Brain microvascular endothelial cell (primary cell): ENCODE measurements around the gene LRRC43.

Experiments used
- DNase-seq: peaks from one replicate; pipeline ENCODE4 v3.0.0-alpha.2; 2020
- H3K27ac ChIP-seq: fragments of 250-450 bp; sonication (Bioruptor Pico); 2 replicates; pipeline ENCODE4 v1.5.1; 2020; ENCODE audit warnings: mild to moderate bottlenecking, moderate library complexity
- H3K27me3 ChIP-seq: fragments of 250-450 bp; sonication (Bioruptor Pico); replicated peaks from 2 replicates; pipeline ENCODE4 v1.5.1; 2020; ENCODE audit warnings: mild to moderate bottlenecking
- H3K36me3 ChIP-seq: fragments of 250-450 bp; sonication (Bioruptor Pico); replicated peaks from 2 replicates; pipeline ENCODE4 v1.5.1; 2020; ENCODE audit warnings: mild to moderate bottlenecking
- H3K4me3 ChIP-seq: 2 replicates; pipeline ENCODE4 v1.5.1; 2011; ENCODE audit warnings: low read depth, mild to moderate bottlenecking, control low read depth, low read length, moderate library complexity
- in situ Hi-C: cut with HindIII; loops from 2 replicates; pipeline ENCODE4 v1.10.0; 2017; ENCODE audit warnings: low sequenced_read_pairs, low pct_ligation_motif_present
- TF ChIP-seq, protein P1 (sequence below): IDR thresholded peaks from 2 replicates; pipeline ENCODE4 v1.5.1; 2011; ENCODE audit warnings: low read depth, mild to moderate bottlenecking, moderate library complexity, low read length, control low read depth, inconsistent platforms; ENCODE audit errors: missing control alignments

Gene LRRC43

GRCh38 chr12:122238861-122239260, 55.9 kb downstream of the LRRC43 start:
- Histone ChIP-seq H3K36me3 (peaks cover 17% of the 10 kb centered on the region), H3K4me3 (no peak overlapping the region), H3K27ac (no peak overlapping the region), H3K27me3 (no peaks in the 10 kb centered on the region)
- TF ChIP-seq, protein P1, sequence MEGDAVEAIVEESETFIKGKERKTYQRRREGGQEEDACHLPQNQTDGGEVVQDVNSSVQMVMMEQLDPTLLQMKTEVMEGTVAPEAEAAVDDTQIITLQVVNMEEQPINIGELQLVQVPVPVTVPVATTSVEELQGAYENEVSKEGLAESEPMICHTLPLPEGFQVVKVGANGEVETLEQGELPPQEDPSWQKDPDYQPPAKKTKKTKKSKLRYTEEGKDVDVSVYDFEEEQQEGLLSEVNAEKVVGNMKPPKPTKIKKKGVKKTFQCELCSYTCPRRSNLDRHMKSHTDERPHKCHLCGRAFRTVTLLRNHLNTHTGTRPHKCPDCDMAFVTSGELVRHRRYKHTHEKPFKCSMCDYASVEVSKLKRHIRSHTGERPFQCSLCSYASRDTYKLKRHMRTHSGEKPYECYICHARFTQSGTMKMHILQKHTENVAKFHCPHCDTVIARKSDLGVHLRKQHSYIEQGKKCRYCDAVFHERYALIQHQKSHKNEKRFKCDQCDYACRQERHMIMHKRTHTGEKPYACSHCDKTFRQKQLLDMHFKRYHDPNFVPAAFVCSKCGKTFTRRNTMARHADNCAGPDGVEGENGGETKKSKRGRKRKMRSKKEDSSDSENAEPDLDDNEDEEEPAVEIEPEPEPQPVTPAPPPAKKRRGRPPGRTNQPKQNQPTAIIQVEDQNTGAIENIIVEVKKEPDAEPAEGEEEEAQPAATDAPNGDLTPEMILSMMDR: no peak
- in situ Hi-C loops: no loop called here
- DNase-seq: no peak

DNA sequence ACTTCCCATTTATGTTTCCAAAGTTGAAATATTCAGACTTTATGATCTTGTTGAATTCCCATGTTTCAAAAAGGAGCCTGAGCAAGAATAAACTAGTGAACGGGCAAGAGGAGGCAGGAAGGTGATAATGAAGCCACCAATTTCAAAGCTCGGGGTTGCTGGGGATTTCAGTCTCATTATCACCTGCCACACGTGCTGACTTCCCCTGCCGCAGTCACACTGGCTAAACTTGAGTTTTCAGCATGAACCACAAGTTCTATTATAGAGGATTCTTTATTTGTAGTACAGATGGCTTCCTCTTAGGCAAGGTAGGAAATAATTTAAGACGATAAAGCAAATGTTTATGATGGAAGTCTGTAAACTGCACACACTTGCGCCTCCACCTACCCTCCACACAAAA, 61.0 kb downstream of the LRRC43 start:
- Histone ChIP-seq H3K27me3 (no peaks in the 10 kb centered on the region), H3K36me3 (peaks cover 10% of the 10 kb centered on the region), H3K27ac (no peak overlapping the region), H3K4me3 (no peak overlapping the region)
- DNase-seq: no peak
- in situ Hi-C loops: no loop called here
- TF ChIP-seq, protein P1: no peak

GRCh38 chr12:122244565-122245371, 61.8 kb downstream of the LRRC43 start:
- DNase-seq: no peak
- TF ChIP-seq, protein P1: no peak
- H3K27me3 ChIP-seq: no peaks in the 10 kb centered on the region
- in situ Hi-C loops: no loop called here
- no peak overlapping the region for H3K4me3 ChIP-seq
- H3K36me3 ChIP-seq: peaks cover 10% of the 10 kb centered on the region
- no peak overlapping the region for H3K27ac ChIP-seq

DNA sequence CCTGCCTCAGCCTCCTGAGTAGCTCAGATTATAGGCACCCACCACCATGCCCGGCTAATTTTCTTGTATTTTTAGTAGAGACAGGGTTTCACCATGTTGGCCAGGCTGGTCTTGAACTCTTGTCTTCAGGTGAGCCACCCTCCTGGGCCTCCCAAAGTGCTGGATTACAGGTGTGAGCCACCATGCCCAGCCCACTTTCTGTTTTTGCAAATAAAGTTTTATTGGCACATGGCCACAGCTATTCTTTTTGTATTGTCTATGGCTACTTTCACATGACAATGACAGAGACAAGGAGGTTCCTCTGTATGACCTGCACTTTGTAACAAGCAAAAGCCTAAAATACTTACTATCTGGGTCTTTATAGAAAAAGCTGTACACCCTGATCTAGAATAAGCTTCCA, 62.6 kb downstream of the LRRC43 start:
- Histone ChIP-seq H3K27me3 (no peaks in the 10 kb centered on the region), H3K36me3 (peaks cover 7% of the 10 kb centered on the region), H3K4me3 (no peak overlapping the region), H3K27ac (no peak overlapping the region)
- TF ChIP-seq, protein P1: no peak
- in situ Hi-C loops: no loop called here
- no peak for DNase-seq

- no peaks in the 10 kb centered on the region for H3K36me3 ChIP-seq
- no peak overlapping the region for H3K27ac ChIP-seq
- in situ Hi-C loops: no loop called here
- no peak overlapping the region for H3K4me3 ChIP-seq
- DNase-seq: no peak
- TF ChIP-seq, protein P1: no peak
- H3K27me3 ChIP-seq: no peaks in the 10 kb centered on the region
These were observed 67.1 kb downstream of the LRRC43 start for GRCh38 chr12:122250047-122250446.

GRCh38 chr12:122250536-122250935, 67.6 kb downstream of the LRRC43 start:
- Histone ChIP-seq H3K4me3 (no peak overlapping the region), H3K36me3 (no peaks in the 10 kb centered on the region), H3K27me3 (no peaks in the 10 kb centered on the region), H3K27ac (no peak overlapping the region)
- TF ChIP-seq, protein P1: no peak
- DNase-seq: no peak
- in situ Hi-C loops: no loop called here
